Stimulated activated CD8-positive, alpha-beta memory T cell treated with anti-CD3 and anti-CD28 coated beads, Interleukin-12 subunit alpha, Interleukin-12 subunit beta, amount 100 ng/mL, for 4 hours (primary cell): ENCODE results near the gene HTR2A.

Experiments
- DNase-seq: peaks from one replicate; pipeline ENCODE4 v3.0.0-alpha.2; 2020; ENCODE audit warnings: low read depth

HTR2A gene

GRCh38 chr13:46868091-46868490 lies 28.8 kb downstream of the HTR2A start:
- DNase-seq, result no peak

- no peak for DNase-seq
Measured at GRCh38 chr13:46866150-46866549, 30.7 kb downstream of the HTR2A start.

- DNase-seq, result no peak
Measured at GRCh38 chr13:46864941-46865340, 31.9 kb downstream of the HTR2A start.

- no peak for DNase-seq
Measured at GRCh38 chr13:46861959-46862358, 34.9 kb downstream of the HTR2A start.

- no peak for DNase-seq
Measured at GRCh38 chr13:46860722-46861121, 36.1 kb downstream of the HTR2A start.

GRCh38 chr13:46858776-46859175 lies 38.1 kb downstream of the HTR2A start:
- DNase-seq, result no peak

- DNase-seq, result no peak
Measured at GRCh38 chr13:46858163-46858562, 38.7 kb downstream of the HTR2A start.

- no peak for DNase-seq
Measured at GRCh38 chr13:46855664-46856063, 41.2 kb downstream of the HTR2A start.

GRCh38 chr13:46855166-46855565 lies 41.7 kb downstream of the HTR2A start:
- DNase-seq, result no peak

GRCh38 chr13:46852168-46852567 lies 44.7 kb downstream of the HTR2A start:
- DNase-seq, result no peak

GRCh38 chr13:46850214-46850613 lies 46.6 kb downstream of the HTR2A start:
- DNase-seq, result no peak

- no peak for DNase-seq
Measured at GRCh38 chr13:46846726-46847125, 50.1 kb downstream of the HTR2A start.

GRCh38 chr13:46845146-46845545 lies 51.7 kb downstream of the HTR2A start:
- DNase-seq, result no peak

GRCh38 chr13:46844431-46844830 lies 52.4 kb downstream of the HTR2A start:
- DNase-seq, result no peak

- DNase-seq, result no peak
Measured at GRCh38 chr13:46839399-46839798, 57.5 kb downstream of the HTR2A start.

- no peak for DNase-seq
Measured at GRCh38 chr13:46834657-46835056, 62.2 kb downstream of the HTR2A start.

GRCh38 chr13:46831588-46832194 lies 65.2 kb downstream of the HTR2A start:
- DNase-seq, result no peak

GRCh38 chr13:46830405-46831005 lies 66.3 kb downstream of the HTR2A start:
- DNase-seq, result no peak

GRCh38 chr13:46822551-46822950 lies 74.3 kb downstream of the HTR2A start:
- DNase-seq, result no peak

GRCh38 chr13:46817838-46818476 lies 78.9 kb downstream of the HTR2A start:
- DNase-seq, result no peak

- no peak for DNase-seq
Measured at GRCh38 chr13:46817095-46817494, 79.8 kb downstream of the HTR2A start.

- no peak for DNase-seq
Measured at GRCh38 chr13:46816371-46816770, 80.5 kb downstream of the HTR2A start.

GRCh38 chr13:46812301-46812797 lies 84.5 kb downstream of the HTR2A start:
- no peak for DNase-seq

GRCh38 chr13:46810440-46810839 lies 86.4 kb downstream of the HTR2A start:
- no peak for DNase-seq
